Measurements from ENCODE around the gene MEPE.
"Not testable (repeated sequence)": the region's sequence is repeated elsewhere in the genome, so short reads cannot be mapped to it uniquely, and the experiment has no call there.

The MEPE gene

GRCh38 chr4:87886083-87886482 lies 53.3 kb downstream of the MEPE start:
- DNase-seq = no peak

GRCh38 chr4:87890753-87891152 lies 58.0 kb downstream of the MEPE start:
- not testable (repeated sequence) for DNase-seq

GRCh38 chr4:87895964-87896621 lies 63.3 kb downstream of the MEPE start:
- DNase-seq = peak in 1 of 2 donors; percentile 29
